HEK293 (cell line): Measurements from ENCODE around the gene DZIP3.

Source experiments
- CTCF ChIA-PET: fragments of 350-600 bp; formaldehyde crosslinking; extraction: SDS; loops from one replicate; lab custom pipeline; 2021; ENCODE audit warnings: antibody characterized with exemption; lab: Yijun Ruan, JAX
- POLR2A ChIA-PET: fragments of 300-600 bp; formaldehyde crosslinking; extraction: SDS; loops from one replicate; lab custom pipeline; 2020; ENCODE audit warnings: antibody characterized with exemption, inconsistent platforms; lab: Yijun Ruan, JAX
- H3K27ac ChIP-seq: fragments of 200-500 bp; sonication (Bioruptor generic); 2 replicates; pipeline ENCODE4 v1.5.1; 2014; ENCODE audit warnings: low read depth, low read length, control low read depth, inconsistent platforms; ENCODE audit errors: extremely low read depth
- H3K36me3 ChIP-seq, 2 experiments: fragments of 200-500 bp in 1 of 2; sonication (Bioruptor generic) in 1 of 2; 1 replicate in 1 of 2; 2 replicates in 1 of 2; pipeline ENCODE4 v1.5.1; 2014 to 2017; ENCODE audit warnings: inconsistent platforms in 2 of 2, low read length in 2 of 2; ENCODE audit not compliant: control insufficient read depth in 2 of 2, insufficient read depth in 1 of 2
- H3K4me1 ChIP-seq: fragments of 200-500 bp; sonication (Bioruptor generic); 2 replicates; pipeline ENCODE4 v1.5.1; 2014; ENCODE audit warnings: mild to moderate bottlenecking, low read length, inconsistent platforms; ENCODE audit not compliant: control insufficient read depth, insufficient read depth
- H3K4me3 ChIP-seq: 2 replicates; pipeline ENCODE4 v1.5.1; 2011; ENCODE audit warnings: low read depth, mild to moderate bottlenecking, control low read depth, low read length, moderate library complexity
- H3K9me3 ChIP-seq: fragments of 200-500 bp; sonication (Bioruptor generic); 2 replicates; pipeline ENCODE4 v1.5.1; 2014; ENCODE audit warnings: low read depth, low read length, inconsistent platforms; ENCODE audit not compliant: control insufficient read depth, insufficient read depth
- HOXA7 ChIP-seq: sonication (generic); formaldehyde crosslinking; IDR thresholded peaks from 2 replicates; pipeline ENCODE4 v1.8.1; 2022; ENCODE audit warnings: missing genetic modification reagents, borderline replicate concordance
- INSM2 ChIP-seq: fragments of 450-650 bp; formaldehyde crosslinking; IDR thresholded peaks from 2 replicates; pipeline ENCODE4 v1.5.1; 2016; ENCODE audit warnings: missing biosample characterization, missing genetic modification characterization
- KLF9 ChIP-seq: fragments of 450-650 bp; formaldehyde crosslinking; IDR thresholded peaks from 2 replicates; pipeline ENCODE4 v1.5.1; 2016; ENCODE audit warnings: missing biosample characterization, missing genetic modification characterization, low read depth
- SP7 ChIP-seq: fragments of 450-650 bp; formaldehyde crosslinking; IDR thresholded peaks from 2 replicates; pipeline ENCODE4 v1.5.1; 2016; ENCODE audit warnings: missing biosample characterization, missing genetic modification characterization
- YY1 ChIP-seq: fragments of 450-650 bp; formaldehyde crosslinking; IDR thresholded peaks from 2 replicates; pipeline ENCODE4 v1.5.1; 2018; ENCODE audit warnings: missing biosample characterization, missing genetic modification characterization
- YY2 ChIP-seq: fragments of 450-650 bp; formaldehyde crosslinking; IDR thresholded peaks from 2 replicates; pipeline ENCODE4 v1.5.1; 2016; ENCODE audit warnings: missing biosample characterization, missing genetic modification characterization
- ZBTB1 ChIP-seq: fragments of 450-650 bp; formaldehyde crosslinking; IDR thresholded peaks from 2 replicates; pipeline ENCODE4 v1.5.1; 2016; ENCODE audit warnings: missing biosample characterization, missing genetic modification characterization
- ZBTB20 ChIP-seq: fragments of 450-650 bp; formaldehyde crosslinking; IDR thresholded peaks from 2 replicates; pipeline ENCODE4 v1.5.1; 2016; ENCODE audit warnings: missing biosample characterization, missing genetic modification characterization
- ZBTB21 ChIP-seq: fragments of 450-650 bp; formaldehyde crosslinking; IDR thresholded peaks from 2 replicates; pipeline ENCODE4 v1.5.1; 2017; ENCODE audit warnings: missing biosample characterization, missing genetic modification characterization
- ZBTB26 ChIP-seq: fragments of 450-650 bp; formaldehyde crosslinking; optimal IDR thresholded peaks from 2 replicates; pipeline ENCODE3; 2016; ENCODE audit warnings: missing biosample characterization, mild to moderate bottlenecking, missing genetic modification characterization
- ZBTB6 ChIP-seq: fragments of 450-650 bp; formaldehyde crosslinking; IDR thresholded peaks from 2 replicates; pipeline ENCODE4 v1.5.1; 2017; ENCODE audit warnings: missing biosample characterization, missing genetic modification characterization
- ZBTB8A ChIP-seq: fragments of 450-650 bp; formaldehyde crosslinking; IDR thresholded peaks from 2 replicates; pipeline ENCODE4 v1.5.1; 2016; ENCODE audit warnings: missing biosample characterization, missing genetic modification characterization
- ZEB2 ChIP-seq: fragments of 450-650 bp; formaldehyde crosslinking; IDR thresholded peaks from 2 replicates; pipeline ENCODE4 v1.5.1; 2016; ENCODE audit warnings: missing biosample characterization, missing genetic modification characterization
- ZFP3 ChIP-seq: fragments of 450-650 bp; formaldehyde crosslinking; IDR thresholded peaks from 2 replicates; pipeline ENCODE4 v1.5.1; 2016; ENCODE audit warnings: low read depth, missing biosample characterization, missing genetic modification characterization
- ZFP41 ChIP-seq: fragments of 450-650 bp; formaldehyde crosslinking; IDR thresholded peaks from 2 replicates; pipeline ENCODE4 v1.5.1; 2016; ENCODE audit warnings: missing biosample characterization, missing genetic modification characterization, borderline replicate concordance
- ZFP69B ChIP-seq: fragments of 450-650 bp; formaldehyde crosslinking; IDR thresholded peaks from 2 replicates; pipeline ENCODE4 v1.5.1; 2016; ENCODE audit warnings: missing biosample characterization, missing genetic modification characterization
- ZNF121 ChIP-seq: fragments of 450-650 bp; formaldehyde crosslinking; IDR thresholded peaks from 2 replicates; pipeline ENCODE4 v1.5.1; 2016; ENCODE audit warnings: missing biosample characterization, missing genetic modification characterization
- ZNF146 ChIP-seq: fragments of 450-650 bp; formaldehyde crosslinking; IDR thresholded peaks from 2 replicates; pipeline ENCODE4 v1.5.1; 2016; ENCODE audit warnings: missing biosample characterization, missing genetic modification characterization
- ZNF155 ChIP-seq: fragments of 450-650 bp; formaldehyde crosslinking; IDR thresholded peaks from 2 replicates; pipeline ENCODE4 v1.5.1; 2016; ENCODE audit warnings: missing biosample characterization, missing genetic modification characterization
- ZNF16 ChIP-seq: fragments of 450-650 bp; formaldehyde crosslinking; IDR thresholded peaks from 2 replicates; pipeline ENCODE4 v1.5.1; 2016; ENCODE audit warnings: low read depth, missing biosample characterization, missing genetic modification characterization
- ZNF221 ChIP-seq: fragments of 450-650 bp; formaldehyde crosslinking; IDR thresholded peaks from 2 replicates; pipeline ENCODE4 v1.5.1; 2017; ENCODE audit warnings: missing biosample characterization, missing genetic modification characterization, borderline replicate concordance
- ZNF239 ChIP-seq: fragments of 450-650 bp; formaldehyde crosslinking; IDR thresholded peaks from 2 replicates; pipeline ENCODE4 v1.5.1; 2016; ENCODE audit warnings: missing biosample characterization, missing genetic modification characterization
- ZNF26 ChIP-seq: fragments of 450-650 bp; formaldehyde crosslinking; IDR thresholded peaks from 2 replicates; pipeline ENCODE4 v1.5.1; 2016; ENCODE audit warnings: missing biosample characterization, missing genetic modification characterization
- ZNF302 ChIP-seq: fragments of 450-650 bp; formaldehyde crosslinking; IDR thresholded peaks from 2 replicates; pipeline ENCODE4 v1.5.1; 2016; ENCODE audit warnings: missing biosample characterization, missing genetic modification characterization, low read depth
- ZNF391 ChIP-seq: fragments of 450-650 bp; formaldehyde crosslinking; IDR thresholded peaks from 2 replicates; pipeline ENCODE4 v1.5.1; 2016; ENCODE audit warnings: low read depth, missing biosample characterization, missing genetic modification characterization, borderline replicate concordance
- ZNF398 ChIP-seq: fragments of 450-650 bp; formaldehyde crosslinking; IDR thresholded peaks from 2 replicates; pipeline ENCODE4 v1.5.1; 2017; ENCODE audit warnings: missing biosample characterization, missing genetic modification characterization
- ZNF549 ChIP-seq: fragments of 450-650 bp; IDR thresholded peaks from 2 replicates; pipeline ENCODE4 v1.5.1; 2018; ENCODE audit warnings: missing biosample characterization, missing genetic modification characterization, mild to moderate bottlenecking, inconsistent platforms, moderate library complexity
- ZNF558 ChIP-seq: fragments of 450-650 bp; formaldehyde crosslinking; IDR thresholded peaks from 2 replicates; pipeline ENCODE4 v1.5.1; 2016; ENCODE audit warnings: missing biosample characterization, missing genetic modification characterization
- ZNF560 ChIP-seq: fragments of 450-650 bp; formaldehyde crosslinking; IDR thresholded peaks from 2 replicates; pipeline ENCODE4 v1.5.1; 2017; ENCODE audit warnings: missing biosample characterization, missing genetic modification characterization, borderline replicate concordance
- ZNF580 ChIP-seq: fragments of 450-650 bp; formaldehyde crosslinking; IDR thresholded peaks from 2 replicates; pipeline ENCODE4 v1.5.1; 2016; ENCODE audit warnings: missing biosample characterization, missing genetic modification characterization
- ZNF585B ChIP-seq: fragments of 450-650 bp; formaldehyde crosslinking; IDR thresholded peaks from 2 replicates; pipeline ENCODE4 v1.5.1; 2016; ENCODE audit warnings: missing biosample characterization, missing genetic modification characterization

DZIP3 gene

GRCh38 chr3:108736821-108737220 is 147.3 kb downstream of the DZIP3 start:
- ChIA-PET CTCF (no interaction called here), POLR2A (no interaction called here)
- no peak overlapping the region for H3K4me3 ChIP-seq
- no peaks in the 10 kb centered on the region for H3K36me3 ChIP-seq
- H3K27ac ChIP-seq, result no peak overlapping the region
- TF ChIP-seq ZNF16 (tag by site-specific recombination) (no peak), ZNF121 (tag by site-specific recombination) (no peak), ZFP69B (tag by site-specific recombination) (no peak), YY2 (tag by site-specific recombination) (no peak), ZNF585B (tag by site-specific recombination) (no peak), ZNF302 (tag by site-specific recombination) (no peak), ZNF239 (no peak), ZBTB20 (tag by site-specific recombination) (no peak), ZBTB1 (no peak), ZFP41 (no peak), INSM2 (no peak), ZNF549 (tag by site-specific recombination) (no peak), ZFP3 (tag by site-specific recombination) (no peak), KLF9 (no peak), ZBTB21 (no peak), ZNF26 (tag by site-specific recombination) (no peak), ZNF221 (tag by site-specific recombination) (no peak), ZNF580 (tag by site-specific recombination) (no peak), ZNF391 (tag by site-specific recombination) (no peak), ZNF398 (tag by site-specific recombination) (no peak)
- H3K4me1 ChIP-seq, result no peaks in the 10 kb centered on the region
- no peaks in the 10 kb centered on the region for H3K9me3 ChIP-seq

GRCh38 chr3:108742929-108743328 is 153.4 kb downstream of the DZIP3 start:
- no peaks in the 10 kb centered on the region for H3K4me1 ChIP-seq
- H3K27ac ChIP-seq, result no peak overlapping the region
- H3K4me3 ChIP-seq, result no peak overlapping the region
- ChIA-PET CTCF (no interaction called here), POLR2A (no interaction called here)
- H3K9me3 ChIP-seq, result no peaks in the 10 kb centered on the region
- no peaks in the 10 kb centered on the region for H3K36me3 ChIP-seq
- no peak for TF ChIP-seq HOXA7 (CRISPR knock-in tag)
- TF ChIP-seq ZEB2 (tag by site-specific recombination), result no peak
- TF ChIP-seq ZNF146 (tag by site-specific recombination), result no peak
- TF ChIP-seq ZNF155 (tag by site-specific recombination), result no peak
- no peak for TF ChIP-seq ZNF560 (tag by site-specific recombination)
- no peak for TF ChIP-seq ZBTB6 (tag by site-specific recombination)
- TF ChIP-seq ZNF558 (tag by site-specific recombination), result no peak
- no peak for TF ChIP-seq YY1
- TF ChIP-seq ZBTB26 (tag by site-specific recombination), result no peak
- TF ChIP-seq SP7, result no peak
- no peak for TF ChIP-seq ZBTB8A
